ENCODE measurements around the gene CTNND2.

CTNND2 gene

GRCh38 chr5:11780641-11781345 lies 123.5 kb downstream of the CTNND2 start:
- DNase-seq (ENCODE audit: low spot score), result no peak

GRCh38 chr5:11777096-11777495 lies 127.2 kb downstream of the CTNND2 start:
- DNase-seq (ENCODE audit: low spot score), result no peak

GRCh38 chr5:11770310-11770709 lies 133.9 kb downstream of the CTNND2 start:
- DNase-seq (ENCODE audit: low spot score), result no peak

- no peak for DNase-seq (ENCODE audit: low spot score)
These were observed 143.2 kb downstream of the CTNND2 start for GRCh38 chr5:11760934-11761603.

GRCh38 chr5:11758321-11758720 lies 145.9 kb downstream of the CTNND2 start:
- DNase-seq (ENCODE audit: low spot score), result no peak

GRCh38 chr5:11757661-11758060 lies 146.6 kb downstream of the CTNND2 start:
- no peak for DNase-seq (ENCODE audit: low spot score)

- DNase-seq (ENCODE audit: low spot score), result no peak
These were observed 167.2 kb downstream of the CTNND2 start for GRCh38 chr5:11737010-11737409.

- DNase-seq (ENCODE audit: low spot score), result no peak
These were observed 169.9 kb downstream of the CTNND2 start for GRCh38 chr5:11734369-11734768.

- DNase-seq (ENCODE audit: low spot score), result no peak
These were observed 170.4 kb downstream of the CTNND2 start for GRCh38 chr5:11733840-11734192.

- DNase-seq (ENCODE audit: low spot score), result peak; percentile 12
These were observed 170.9 kb downstream of the CTNND2 start for GRCh38 chr5:11733185-11733839.

GRCh38 chr5:11724940-11725339 lies 179.3 kb downstream of the CTNND2 start:
- no peak for DNase-seq (ENCODE audit: low spot score)

- no peak for DNase-seq (ENCODE audit: low spot score)
These were observed 184.3 kb downstream of the CTNND2 start for GRCh38 chr5:11719888-11720481.

GRCh38 chr5:11715461-11716196 lies 188.6 kb downstream of the CTNND2 start:
- no peak for DNase-seq (ENCODE audit: low spot score)

GRCh38 chr5:11711932-11712331 lies 192.3 kb downstream of the CTNND2 start:
- DNase-seq (ENCODE audit: low spot score), result no peak

GRCh38 chr5:11709021-11709420 lies 195.2 kb downstream of the CTNND2 start:
- no peak for DNase-seq (ENCODE audit: low spot score)

GRCh38 chr5:11704916-11705315 lies 199.3 kb downstream of the CTNND2 start:
- DNase-seq (ENCODE audit: low spot score), result no peak

GRCh38 chr5:11700391-11700790 lies 203.9 kb downstream of the CTNND2 start:
- no peak for DNase-seq (ENCODE audit: low spot score)

GRCh38 chr5:11692636-11693035 lies 211.6 kb downstream of the CTNND2 start:
- DNase-seq (ENCODE audit: low spot score), result no peak

GRCh38 chr5:11687498-11687897 lies 216.7 kb downstream of the CTNND2 start:
- no peak for DNase-seq (ENCODE audit: low spot score)

- no peak for DNase-seq (ENCODE audit: low spot score)
These were observed 219.6 kb downstream of the CTNND2 start for GRCh38 chr5:11684607-11685006.

GRCh38 chr5:11683666-11684065 lies 220.6 kb downstream of the CTNND2 start:
- no peak for DNase-seq (ENCODE audit: low spot score)

GRCh38 chr5:11681796-11682195 lies 222.4 kb downstream of the CTNND2 start:
- DNase-seq (ENCODE audit: low spot score), result no peak
